Activated CD8-positive, alpha-beta memory T cell treated with anti-CD3 and anti-CD28 coated beads for 36 hours (primary cell): ENCODE measurements around the gene CKLF. TPM values are rescaled to one million over a fixed set of nuclear protein-coding genes. Genes with fewer than 3 reads are reported as not detected.

Source experiments
- total RNA-seq, 2 experiments: library from RNA; stranded (reverse); gene quantifications; one replicate each; pipeline ENCODE4 v1.2.3, GENCODE V29; 2021

CKLF gene
- total RNA-seq, 2 experiments from 2014 or later, result 134 to 148 TPM

Other genes starting within 250 kb of the CKLF start
- gene CDH5, start 185.9 kb upstream of the CKLF start, total RNA-seq, result not detected
- not detected for gene BEAN1, start 125.3 kb upstream of the CKLF start, total RNA-seq
- gene TK2, start 2.5 kb upstream of the CKLF start, total RNA-seq, result 1 to 10 TPM; 4.4 to 4.6 TPM
- 1 to 10 TPM; 8.1 to 8.8 TPM for gene CMTM1, start 13.9 kb downstream of the CKLF start, total RNA-seq
- under 1 TPM; 0.17 to 0.36 TPM for gene CMTM2, start 26.9 kb downstream of the CKLF start, total RNA-seq
- 10 to 100 TPM; 66.8 to 67.4 TPM for gene CMTM3, start 52.1 kb downstream of the CKLF start, total RNA-seq
- 1 to 10 TPM; 3.8 to 4.0 TPM for gene CMTM4, start 144.2 kb downstream of the CKLF start, total RNA-seq
- gene DYNC1LI2, start 199.0 kb downstream of the CKLF start, total RNA-seq, result 10 to 100 TPM; 44.7 to 48.5 TPM
- gene TERB1, start 249.0 kb downstream of the CKLF start, total RNA-seq, result under 1 TPM in 1 of 2 experiments, not detected in 1; 0.30 TPM